ENCODE data around the gene TRPT1.

DNA sequence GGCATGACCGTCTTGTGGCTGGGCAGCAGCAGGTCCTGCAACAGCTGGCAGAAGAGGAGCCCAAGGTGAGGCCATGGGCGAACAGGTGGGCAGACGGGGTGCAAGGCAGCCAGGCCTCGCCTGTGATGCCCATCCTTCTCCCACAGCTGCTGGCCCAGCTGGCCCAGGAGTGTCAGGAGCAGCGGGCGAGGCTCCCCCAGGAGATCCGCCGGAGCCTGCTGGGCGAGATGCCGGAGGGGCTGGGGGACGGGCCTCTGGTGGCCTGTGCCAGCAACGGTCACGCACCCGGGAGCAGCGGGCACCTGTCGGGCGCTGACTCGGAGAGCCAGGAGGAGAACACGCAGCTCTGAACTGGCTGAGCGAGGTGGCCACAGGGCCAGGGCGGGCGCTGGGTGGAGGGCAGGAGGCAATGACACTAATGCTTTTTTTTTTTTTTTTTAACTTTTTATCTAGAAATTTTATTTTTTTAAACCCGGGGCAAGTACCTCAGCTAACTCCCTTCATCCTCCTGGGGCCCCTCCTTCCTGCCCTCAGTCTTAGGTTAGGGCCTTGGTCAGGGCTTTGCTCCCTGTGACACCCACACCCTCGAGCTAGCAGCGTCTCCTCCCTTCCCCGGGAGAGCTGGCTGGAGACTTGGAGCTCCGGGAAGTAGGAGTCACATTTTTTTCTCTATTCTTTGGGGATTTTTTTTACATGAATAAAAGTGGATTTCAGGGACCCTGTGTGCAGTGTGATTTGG, 41.4 kb upstream of the TRPT1 start:
- TF ChIP-seq, protein P1, sequence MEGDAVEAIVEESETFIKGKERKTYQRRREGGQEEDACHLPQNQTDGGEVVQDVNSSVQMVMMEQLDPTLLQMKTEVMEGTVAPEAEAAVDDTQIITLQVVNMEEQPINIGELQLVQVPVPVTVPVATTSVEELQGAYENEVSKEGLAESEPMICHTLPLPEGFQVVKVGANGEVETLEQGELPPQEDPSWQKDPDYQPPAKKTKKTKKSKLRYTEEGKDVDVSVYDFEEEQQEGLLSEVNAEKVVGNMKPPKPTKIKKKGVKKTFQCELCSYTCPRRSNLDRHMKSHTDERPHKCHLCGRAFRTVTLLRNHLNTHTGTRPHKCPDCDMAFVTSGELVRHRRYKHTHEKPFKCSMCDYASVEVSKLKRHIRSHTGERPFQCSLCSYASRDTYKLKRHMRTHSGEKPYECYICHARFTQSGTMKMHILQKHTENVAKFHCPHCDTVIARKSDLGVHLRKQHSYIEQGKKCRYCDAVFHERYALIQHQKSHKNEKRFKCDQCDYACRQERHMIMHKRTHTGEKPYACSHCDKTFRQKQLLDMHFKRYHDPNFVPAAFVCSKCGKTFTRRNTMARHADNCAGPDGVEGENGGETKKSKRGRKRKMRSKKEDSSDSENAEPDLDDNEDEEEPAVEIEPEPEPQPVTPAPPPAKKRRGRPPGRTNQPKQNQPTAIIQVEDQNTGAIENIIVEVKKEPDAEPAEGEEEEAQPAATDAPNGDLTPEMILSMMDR (IDR thresholded peaks at IDR 0.05), result no peak
- TF ChIP-seq POLR2AphosphoS5 (IDR thresholded peaks at IDR 0.05; ENCODE audit: low read depth, low read length) (no peak), SIN3A (IDR thresholded peaks at IDR 0.05; ENCODE audit: borderline replicate concordance, insufficient read depth, low read depth, low read length) (no peak)
- TF ChIP-seq, protein P2, sequence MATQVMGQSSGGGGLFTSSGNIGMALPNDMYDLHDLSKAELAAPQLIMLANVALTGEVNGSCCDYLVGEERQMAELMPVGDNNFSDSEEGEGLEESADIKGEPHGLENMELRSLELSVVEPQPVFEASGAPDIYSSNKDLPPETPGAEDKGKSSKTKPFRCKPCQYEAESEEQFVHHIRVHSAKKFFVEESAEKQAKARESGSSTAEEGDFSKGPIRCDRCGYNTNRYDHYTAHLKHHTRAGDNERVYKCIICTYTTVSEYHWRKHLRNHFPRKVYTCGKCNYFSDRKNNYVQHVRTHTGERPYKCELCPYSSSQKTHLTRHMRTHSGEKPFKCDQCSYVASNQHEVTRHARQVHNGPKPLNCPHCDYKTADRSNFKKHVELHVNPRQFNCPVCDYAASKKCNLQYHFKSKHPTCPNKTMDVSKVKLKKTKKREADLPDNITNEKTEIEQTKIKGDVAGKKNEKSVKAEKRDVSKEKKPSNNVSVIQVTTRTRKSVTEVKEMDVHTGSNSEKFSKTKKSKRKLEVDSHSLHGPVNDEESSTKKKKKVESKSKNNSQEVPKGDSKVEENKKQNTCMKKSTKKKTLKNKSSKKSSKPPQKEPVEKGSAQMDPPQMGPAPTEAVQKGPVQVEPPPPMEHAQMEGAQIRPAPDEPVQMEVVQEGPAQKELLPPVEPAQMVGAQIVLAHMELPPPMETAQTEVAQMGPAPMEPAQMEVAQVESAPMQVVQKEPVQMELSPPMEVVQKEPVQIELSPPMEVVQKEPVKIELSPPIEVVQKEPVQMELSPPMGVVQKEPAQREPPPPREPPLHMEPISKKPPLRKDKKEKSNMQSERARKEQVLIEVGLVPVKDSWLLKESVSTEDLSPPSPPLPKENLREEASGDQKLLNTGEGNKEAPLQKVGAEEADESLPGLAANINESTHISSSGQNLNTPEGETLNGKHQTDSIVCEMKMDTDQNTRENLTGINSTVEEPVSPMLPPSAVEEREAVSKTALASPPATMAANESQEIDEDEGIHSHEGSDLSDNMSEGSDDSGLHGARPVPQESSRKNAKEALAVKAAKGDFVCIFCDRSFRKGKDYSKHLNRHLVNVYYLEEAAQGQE (IDR thresholded peaks at IDR 0.05; ENCODE audit: insufficient read depth in 1 of 2, low read depth in 2 of 2, low read length in 1 of 2), result no peak

Data from Panc1 (cell line).